WTC11 (cell line): ENCODE measurements around the gene EPHB6. TPM values are rescaled to one million over a fixed set of nuclear protein-coding genes. Genes with fewer than 3 reads are reported as not detected.

Source experiments
- ATAC-seq: fragments of 200-7000 bp; cut with Tn5 transposase; 2 replicates; pipeline ENCODE4 v1.10.0; 2021; ENCODE audit warnings: mild to moderate bottlenecking, moderate library complexity
- CTCF ChIA-PET: fragments of 300-600 bp; sonication (Branson Sonifier 250); formaldehyde crosslinking; loops from one replicate; lab custom pipeline; 2021; ENCODE audit warnings: antibody characterized with exemption; lab: Charles Lee
- POLR2A ChIA-PET: fragments of 350-600 bp; sonication (Branson Sonifier 250); formaldehyde crosslinking; loops from one replicate; lab custom pipeline; 2021; ENCODE audit warnings: antibody characterized with exemption; lab: Charles Lee
- DNase-seq: peaks from one replicate; pipeline ENCODE4 v3.0.0; 2021; ENCODE audit warnings: low spot score
- H3K27ac Mint-ChIP-seq: 2 replicates; pipeline ENCODE4 v1.8.0; 2021; ENCODE audit warnings: mixed read lengths
- H3K27me3 Mint-ChIP-seq: 2 replicates; pipeline ENCODE4 v1.8.0; 2021; ENCODE audit warnings: low read depth, mild to moderate bottlenecking, moderate library complexity, mixed read lengths
- H3K36me3 Mint-ChIP-seq: 2 replicates; pipeline ENCODE4 v1.8.0; 2021; ENCODE audit warnings: mixed read lengths
- H3K4me1 Mint-ChIP-seq: 2 replicates; pipeline ENCODE4 v1.8.0; 2022; ENCODE audit warnings: mixed read lengths
- H3K4me3 Mint-ChIP-seq: 2 replicates; pipeline ENCODE4 v1.8.0; 2021; ENCODE audit warnings: mild to moderate bottlenecking, moderate library complexity, mixed read lengths
- H3K9me3 Mint-ChIP-seq: 2 replicates; pipeline ENCODE4 v1.8.0; 2021; ENCODE audit warnings: mixed read lengths
- ATF3 ChIP-seq: sonication (generic); formaldehyde crosslinking; conservative IDR thresholded peaks from 2 replicates; pipeline ENCODE4 v1.8.1; 2022; ENCODE audit warnings: mild to moderate bottlenecking, missing genetic modification reagents
- CTCF ChIP-seq: fragments of 200-600 bp; IDR thresholded peaks from 2 replicates; pipeline ENCODE4 v1.8.0; 2022; ENCODE audit warnings: antibody characterized with exemption
- E2F1 ChIP-seq: sonication (generic); formaldehyde crosslinking; IDR thresholded peaks from 2 replicates; pipeline ENCODE4 v1.8.0; 2022; ENCODE audit warnings: mild to moderate bottlenecking, missing genetic modification reagents
- ELF4 ChIP-seq: sonication (generic); formaldehyde crosslinking; IDR thresholded peaks from 2 replicates; pipeline ENCODE4 v1.8.1; 2022; ENCODE audit warnings: low read depth, mild to moderate bottlenecking, moderate library complexity, missing genetic modification reagents
- HMGXB4 ChIP-seq: sonication (generic); formaldehyde crosslinking; IDR thresholded peaks from 2 replicates; pipeline ENCODE4 v1.8.1; 2023; ENCODE audit warnings: mild to moderate bottlenecking, moderate library complexity, missing genetic modification reagents
- IRF1 ChIP-seq: sonication (generic); formaldehyde crosslinking; IDR thresholded peaks from 2 replicates; pipeline ENCODE4 v1.8.0; 2023; ENCODE audit warnings: missing genetic modification reagents
- NFYB ChIP-seq: sonication (generic); formaldehyde crosslinking; conservative IDR thresholded peaks from 2 replicates; pipeline ENCODE4 v1.8.0; 2022; ENCODE audit warnings: low read depth, missing genetic modification reagents
- PRDM15 ChIP-seq: sonication (generic); formaldehyde crosslinking; IDR thresholded peaks from 2 replicates; pipeline ENCODE4 v1.8.0; 2022; ENCODE audit warnings: missing genetic modification reagents
- SMAD3 ChIP-seq: sonication (generic); formaldehyde crosslinking; IDR thresholded peaks from 2 replicates; pipeline ENCODE4 v1.8.0; 2022; ENCODE audit warnings: missing genetic modification reagents, mild to moderate bottlenecking, borderline replicate concordance
- SP1 ChIP-seq: sonication (generic); formaldehyde crosslinking; conservative IDR thresholded peaks from 2 replicates; pipeline ENCODE4 v1.8.1; 2022; ENCODE audit warnings: missing genetic modification reagents
- total RNA-seq: library from RNA; stranded (reverse); gene quantifications from 3 replicates; pipeline ENCODE4 v1.2.3, GENCODE V29; 2021
- TF ChIP-seq, protein P1 (sequence below): fragments of 250-450 bp; sonication (Bioruptor Pico); IDR thresholded peaks from 2 replicates; pipeline ENCODE4 v1.9.0; 2021; ENCODE audit warnings: mild to moderate bottlenecking
- TF ChIP-seq, protein P2 (sequence below): sonication (generic); formaldehyde crosslinking; IDR thresholded peaks from 2 replicates; pipeline ENCODE4 v1.8.0; 2023; ENCODE audit warnings: missing genetic modification reagents, mild to moderate bottlenecking, borderline replicate concordance
- TF ChIP-seq, protein P3 (sequence below): sonication (generic); formaldehyde crosslinking; IDR thresholded peaks from 2 replicates; pipeline ENCODE4 v1.8.1; 2022; ENCODE audit warnings: low read depth, mild to moderate bottlenecking, moderate library complexity, missing genetic modification reagents, borderline replicate concordance
- TF ChIP-seq, protein P4 (sequence below): sonication (generic); formaldehyde crosslinking; conservative IDR thresholded peaks from 2 replicates; pipeline ENCODE4 v1.8.1; 2023; ENCODE audit warnings: mild to moderate bottlenecking, low read depth, missing genetic modification reagents, moderate library complexity

EPHB6 gene
- total RNA-seq, 1 experiment from 2014 or later: 15.1 TPM

DNA sequence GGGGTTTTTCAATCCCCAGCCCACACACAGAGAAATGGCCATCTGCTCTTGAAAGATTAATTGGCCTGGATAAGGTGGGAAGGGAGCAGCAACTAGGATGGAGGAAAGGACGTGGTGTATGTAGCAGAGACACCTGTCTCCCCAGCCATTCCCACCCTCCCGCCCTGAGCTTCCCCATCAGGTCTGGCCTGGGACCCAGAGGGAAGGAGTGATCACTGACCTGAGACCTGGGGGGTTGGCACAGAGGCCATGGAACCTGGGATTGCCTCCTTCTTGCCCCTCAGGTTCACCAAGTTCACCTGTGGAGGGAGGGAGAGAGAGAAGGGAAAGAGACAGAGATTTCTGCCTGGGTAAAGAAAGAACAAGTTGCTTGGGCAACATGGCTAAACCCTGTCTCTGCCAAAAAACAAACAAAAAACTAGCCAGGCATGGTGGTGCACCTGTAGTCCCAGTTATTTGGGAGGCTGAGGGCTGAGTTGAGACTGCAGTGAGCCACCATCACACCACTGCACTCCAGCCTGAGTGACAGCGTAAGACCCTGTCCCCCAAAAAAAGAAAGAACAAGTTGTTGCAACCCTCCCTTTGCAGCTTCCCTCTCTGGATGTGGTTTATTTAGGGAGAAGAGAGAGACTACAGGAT is 42.0 kb downstream of the EPHB6 start:
- POLR2A ChIA-PET: no interaction called here
- no peak overlapping the region for H3K27ac Mint-ChIP-seq

More for the DNA sequence above, 42.0 kb downstream of the EPHB6 start:
- Mint-ChIP-seq H3K36me3 (no peaks in the 10 kb centered on the region; the same call in 1 of the 2 replicates), H3K9me3 (peaks cover 7% of the 10 kb centered on the region; the same call in 1 of the 2 replicates), H3K27me3 (peaks cover 5% of the 10 kb centered on the region; the same call in 1 of the 2 replicates), H3K4me3 (no peak overlapping the region), H3K4me1 (peaks cover 13% of the 10 kb centered on the region)
- CTCF ChIA-PET: interaction anchor here (1.0 to 1.9 kb wide), 3 partner anchors 14 to 105 kb away, joined by 3 to 8 read pairs (median 3); no protein-coding TSS in a partner anchor
- no peak for TF ChIP-seq ELF4 (CRISPR knock-in tag)
- TF ChIP-seq, protein P1, sequence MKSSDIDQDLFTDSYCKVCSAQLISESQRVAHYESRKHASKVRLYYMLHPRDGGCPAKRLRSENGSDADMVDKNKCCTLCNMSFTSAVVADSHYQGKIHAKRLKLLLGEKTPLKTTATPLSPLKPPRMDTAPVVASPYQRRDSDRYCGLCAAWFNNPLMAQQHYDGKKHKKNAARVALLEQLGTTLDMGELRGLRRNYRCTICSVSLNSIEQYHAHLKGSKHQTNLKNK (CRISPR knock-in tag): no peak
- TF ChIP-seq IRF1 (CRISPR knock-in tag): no peak
- TF ChIP-seq SP1: no peak
- TF ChIP-seq E2F1 (CRISPR knock-in tag): no peak
- TF ChIP-seq NFYB (CRISPR knock-in tag): no peak
- TF ChIP-seq, protein P2, sequence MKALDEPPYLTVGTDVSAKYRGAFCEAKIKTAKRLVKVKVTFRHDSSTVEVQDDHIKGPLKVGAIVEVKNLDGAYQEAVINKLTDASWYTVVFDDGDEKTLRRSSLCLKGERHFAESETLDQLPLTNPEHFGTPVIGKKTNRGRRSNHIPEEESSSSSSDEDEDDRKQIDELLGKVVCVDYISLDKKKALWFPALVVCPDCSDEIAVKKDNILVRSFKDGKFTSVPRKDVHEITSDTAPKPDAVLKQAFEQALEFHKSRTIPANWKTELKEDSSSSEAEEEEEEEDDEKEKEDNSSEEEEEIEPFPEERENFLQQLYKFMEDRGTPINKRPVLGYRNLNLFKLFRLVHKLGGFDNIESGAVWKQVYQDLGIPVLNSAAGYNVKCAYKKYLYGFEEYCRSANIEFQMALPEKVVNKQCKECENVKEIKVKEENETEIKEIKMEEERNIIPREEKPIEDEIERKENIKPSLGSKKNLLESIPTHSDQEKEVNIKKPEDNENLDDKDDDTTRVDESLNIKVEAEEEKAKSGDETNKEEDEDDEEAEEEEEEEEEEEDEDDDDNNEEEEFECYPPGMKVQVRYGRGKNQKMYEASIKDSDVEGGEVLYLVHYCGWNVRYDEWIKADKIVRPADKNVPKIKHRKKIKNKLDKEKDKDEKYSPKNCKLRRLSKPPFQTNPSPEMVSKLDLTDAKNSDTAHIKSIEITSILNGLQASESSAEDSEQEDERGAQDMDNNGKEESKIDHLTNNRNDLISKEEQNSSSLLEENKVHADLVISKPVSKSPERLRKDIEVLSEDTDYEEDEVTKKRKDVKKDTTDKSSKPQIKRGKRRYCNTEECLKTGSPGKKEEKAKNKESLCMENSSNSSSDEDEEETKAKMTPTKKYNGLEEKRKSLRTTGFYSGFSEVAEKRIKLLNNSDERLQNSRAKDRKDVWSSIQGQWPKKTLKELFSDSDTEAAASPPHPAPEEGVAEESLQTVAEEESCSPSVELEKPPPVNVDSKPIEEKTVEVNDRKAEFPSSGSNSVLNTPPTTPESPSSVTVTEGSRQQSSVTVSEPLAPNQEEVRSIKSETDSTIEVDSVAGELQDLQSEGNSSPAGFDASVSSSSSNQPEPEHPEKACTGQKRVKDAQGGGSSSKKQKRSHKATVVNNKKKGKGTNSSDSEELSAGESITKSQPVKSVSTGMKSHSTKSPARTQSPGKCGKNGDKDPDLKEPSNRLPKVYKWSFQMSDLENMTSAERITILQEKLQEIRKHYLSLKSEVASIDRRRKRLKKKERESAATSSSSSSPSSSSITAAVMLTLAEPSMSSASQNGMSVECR (CRISPR knock-in tag): no peak
- no peak for TF ChIP-seq SMAD3 (CRISPR knock-in tag)
- TF ChIP-seq ATF3 (CRISPR knock-in tag): no peak
- TF ChIP-seq, protein P3, sequence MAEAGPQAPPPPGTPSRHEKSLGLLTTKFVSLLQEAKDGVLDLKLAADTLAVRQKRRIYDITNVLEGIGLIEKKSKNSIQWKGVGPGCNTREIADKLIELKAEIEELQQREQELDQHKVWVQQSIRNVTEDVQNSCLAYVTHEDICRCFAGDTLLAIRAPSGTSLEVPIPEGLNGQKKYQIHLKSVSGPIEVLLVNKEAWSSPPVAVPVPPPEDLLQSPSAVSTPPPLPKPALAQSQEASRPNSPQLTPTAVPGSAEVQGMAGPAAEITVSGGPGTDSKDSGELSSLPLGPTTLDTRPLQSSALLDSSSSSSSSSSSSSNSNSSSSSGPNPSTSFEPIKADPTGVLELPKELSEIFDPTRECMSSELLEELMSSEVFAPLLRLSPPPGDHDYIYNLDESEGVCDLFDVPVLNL (CRISPR knock-in tag): no peak
- TF ChIP-seq PRDM15: no peak
- TF ChIP-seq, protein P4, sequence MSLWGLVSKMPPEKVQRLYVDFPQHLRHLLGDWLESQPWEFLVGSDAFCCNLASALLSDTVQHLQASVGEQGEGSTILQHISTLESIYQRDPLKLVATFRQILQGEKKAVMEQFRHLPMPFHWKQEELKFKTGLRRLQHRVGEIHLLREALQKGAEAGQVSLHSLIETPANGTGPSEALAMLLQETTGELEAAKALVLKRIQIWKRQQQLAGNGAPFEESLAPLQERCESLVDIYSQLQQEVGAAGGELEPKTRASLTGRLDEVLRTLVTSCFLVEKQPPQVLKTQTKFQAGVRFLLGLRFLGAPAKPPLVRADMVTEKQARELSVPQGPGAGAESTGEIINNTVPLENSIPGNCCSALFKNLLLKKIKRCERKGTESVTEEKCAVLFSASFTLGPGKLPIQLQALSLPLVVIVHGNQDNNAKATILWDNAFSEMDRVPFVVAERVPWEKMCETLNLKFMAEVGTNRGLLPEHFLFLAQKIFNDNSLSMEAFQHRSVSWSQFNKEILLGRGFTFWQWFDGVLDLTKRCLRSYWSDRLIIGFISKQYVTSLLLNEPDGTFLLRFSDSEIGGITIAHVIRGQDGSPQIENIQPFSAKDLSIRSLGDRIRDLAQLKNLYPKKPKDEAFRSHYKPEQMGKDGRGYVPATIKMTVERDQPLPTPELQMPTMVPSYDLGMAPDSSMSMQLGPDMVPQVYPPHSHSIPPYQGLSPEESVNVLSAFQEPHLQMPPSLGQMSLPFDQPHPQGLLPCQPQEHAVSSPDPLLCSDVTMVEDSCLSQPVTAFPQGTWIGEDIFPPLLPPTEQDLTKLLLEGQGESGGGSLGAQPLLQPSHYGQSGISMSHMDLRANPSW: no peak
- TF ChIP-seq HMGXB4 (CRISPR knock-in tag): no peak
- no peak for TF ChIP-seq CTCF
- no peak for DNase-seq
- no peak for ATAC-seq
